ENCODE measurements around the gene PRDX5.

PRDX5 gene

DNA sequence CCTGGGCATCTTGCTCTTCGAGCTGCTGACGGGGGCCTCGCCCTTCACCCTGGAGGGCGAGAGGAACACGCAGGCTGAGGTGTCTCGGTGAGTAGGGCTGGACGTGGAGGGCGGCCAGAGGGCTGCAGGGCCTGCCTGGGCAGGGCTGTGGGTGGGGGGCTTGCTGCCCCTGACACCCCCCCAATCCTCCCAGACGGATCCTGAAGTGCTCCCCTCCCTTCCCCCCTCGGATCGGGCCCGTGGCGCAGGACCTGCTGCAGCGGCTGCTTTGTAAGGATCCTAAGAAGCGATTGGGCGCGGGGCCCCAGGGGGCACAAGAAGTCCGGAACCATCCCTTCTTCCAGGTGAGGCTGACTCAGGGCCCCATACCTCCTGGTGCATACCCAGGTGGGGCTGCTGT is 43.7 kb downstream of the PRDX5 start:
- Histone ChIP-seq H3K27me3 (ENCODE audit: insufficient read depth, poor library complexity, severe bottlenecking) (no peaks in the 10 kb centered on the region), H3K4me3 (replicated peaks; ENCODE audit: insufficient read depth, low read length) (no peak overlapping the region), H3K27ac (replicated peaks) (no peak overlapping the region)
- DNase-seq (ENCODE audit: low read depth in 1 of 2, low spot score in 1 of 2) = no peak
- TF ChIP-seq SPI1 (IDR thresholded peaks at IDR 0.05; ENCODE audit: borderline replicate concordance, low read depth) = no peak
- TF ChIP-seq, protein P1, sequence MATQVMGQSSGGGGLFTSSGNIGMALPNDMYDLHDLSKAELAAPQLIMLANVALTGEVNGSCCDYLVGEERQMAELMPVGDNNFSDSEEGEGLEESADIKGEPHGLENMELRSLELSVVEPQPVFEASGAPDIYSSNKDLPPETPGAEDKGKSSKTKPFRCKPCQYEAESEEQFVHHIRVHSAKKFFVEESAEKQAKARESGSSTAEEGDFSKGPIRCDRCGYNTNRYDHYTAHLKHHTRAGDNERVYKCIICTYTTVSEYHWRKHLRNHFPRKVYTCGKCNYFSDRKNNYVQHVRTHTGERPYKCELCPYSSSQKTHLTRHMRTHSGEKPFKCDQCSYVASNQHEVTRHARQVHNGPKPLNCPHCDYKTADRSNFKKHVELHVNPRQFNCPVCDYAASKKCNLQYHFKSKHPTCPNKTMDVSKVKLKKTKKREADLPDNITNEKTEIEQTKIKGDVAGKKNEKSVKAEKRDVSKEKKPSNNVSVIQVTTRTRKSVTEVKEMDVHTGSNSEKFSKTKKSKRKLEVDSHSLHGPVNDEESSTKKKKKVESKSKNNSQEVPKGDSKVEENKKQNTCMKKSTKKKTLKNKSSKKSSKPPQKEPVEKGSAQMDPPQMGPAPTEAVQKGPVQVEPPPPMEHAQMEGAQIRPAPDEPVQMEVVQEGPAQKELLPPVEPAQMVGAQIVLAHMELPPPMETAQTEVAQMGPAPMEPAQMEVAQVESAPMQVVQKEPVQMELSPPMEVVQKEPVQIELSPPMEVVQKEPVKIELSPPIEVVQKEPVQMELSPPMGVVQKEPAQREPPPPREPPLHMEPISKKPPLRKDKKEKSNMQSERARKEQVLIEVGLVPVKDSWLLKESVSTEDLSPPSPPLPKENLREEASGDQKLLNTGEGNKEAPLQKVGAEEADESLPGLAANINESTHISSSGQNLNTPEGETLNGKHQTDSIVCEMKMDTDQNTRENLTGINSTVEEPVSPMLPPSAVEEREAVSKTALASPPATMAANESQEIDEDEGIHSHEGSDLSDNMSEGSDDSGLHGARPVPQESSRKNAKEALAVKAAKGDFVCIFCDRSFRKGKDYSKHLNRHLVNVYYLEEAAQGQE (IDR thresholded peaks at IDR 0.05; ENCODE audit: insufficient replicate concordance, low read depth) = no peak
- TF ChIP-seq POLR2AphosphoS5 (IDR thresholded peaks at IDR 0.05; ENCODE audit: low read depth) = no peak
- TF ChIP-seq, protein P2, sequence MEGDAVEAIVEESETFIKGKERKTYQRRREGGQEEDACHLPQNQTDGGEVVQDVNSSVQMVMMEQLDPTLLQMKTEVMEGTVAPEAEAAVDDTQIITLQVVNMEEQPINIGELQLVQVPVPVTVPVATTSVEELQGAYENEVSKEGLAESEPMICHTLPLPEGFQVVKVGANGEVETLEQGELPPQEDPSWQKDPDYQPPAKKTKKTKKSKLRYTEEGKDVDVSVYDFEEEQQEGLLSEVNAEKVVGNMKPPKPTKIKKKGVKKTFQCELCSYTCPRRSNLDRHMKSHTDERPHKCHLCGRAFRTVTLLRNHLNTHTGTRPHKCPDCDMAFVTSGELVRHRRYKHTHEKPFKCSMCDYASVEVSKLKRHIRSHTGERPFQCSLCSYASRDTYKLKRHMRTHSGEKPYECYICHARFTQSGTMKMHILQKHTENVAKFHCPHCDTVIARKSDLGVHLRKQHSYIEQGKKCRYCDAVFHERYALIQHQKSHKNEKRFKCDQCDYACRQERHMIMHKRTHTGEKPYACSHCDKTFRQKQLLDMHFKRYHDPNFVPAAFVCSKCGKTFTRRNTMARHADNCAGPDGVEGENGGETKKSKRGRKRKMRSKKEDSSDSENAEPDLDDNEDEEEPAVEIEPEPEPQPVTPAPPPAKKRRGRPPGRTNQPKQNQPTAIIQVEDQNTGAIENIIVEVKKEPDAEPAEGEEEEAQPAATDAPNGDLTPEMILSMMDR (IDR thresholded peaks at IDR 0.05; ENCODE audit: insufficient read depth, low read length) = no peak
- TF ChIP-seq GABPA (IDR thresholded peaks at IDR 0.05; ENCODE audit: low read depth) = no peak

DNA sequence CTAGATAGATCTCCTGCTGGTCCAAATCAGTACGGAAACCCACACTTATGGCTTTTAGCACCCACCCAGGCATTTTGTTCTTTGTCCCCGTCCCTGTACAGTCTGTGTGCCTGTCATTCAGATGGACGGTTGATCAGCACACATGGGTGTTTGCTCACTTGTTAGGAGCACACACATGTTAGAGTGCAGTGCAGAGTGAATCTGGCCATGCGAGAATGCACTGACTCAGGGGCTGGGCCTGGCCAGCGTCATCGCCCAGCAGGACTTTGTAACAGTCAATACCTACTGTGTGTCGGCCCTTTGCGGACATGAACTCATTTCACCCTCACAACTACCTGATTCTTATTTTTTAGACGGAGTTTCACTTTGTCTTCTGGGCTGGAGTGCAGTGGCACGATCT is 44.4 kb downstream of the PRDX5 start:
- TF ChIP-seq, protein P1 (IDR thresholded peaks at IDR 0.05; ENCODE audit: insufficient replicate concordance, low read depth) = no peak
- no peak for TF ChIP-seq GABPA (IDR thresholded peaks at IDR 0.05; ENCODE audit: low read depth)
- no peak for TF ChIP-seq SPI1 (IDR thresholded peaks at IDR 0.05; ENCODE audit: borderline replicate concordance, low read depth)
- TF ChIP-seq, protein P2 (IDR thresholded peaks at IDR 0.05; ENCODE audit: insufficient read depth, low read length) = no peak
- no peak for TF ChIP-seq POLR2AphosphoS5 (IDR thresholded peaks at IDR 0.05; ENCODE audit: low read depth)
- no peak overlapping the region for H3K27ac ChIP-seq (replicated peaks)
- H3K4me3 ChIP-seq (replicated peaks; ENCODE audit: insufficient read depth, low read length) = no peak overlapping the region
- no peak for DNase-seq (ENCODE audit: low read depth in 1 of 2, low spot score in 1 of 2)
- H3K27me3 ChIP-seq (ENCODE audit: insufficient read depth, poor library complexity, severe bottlenecking) = no peaks in the 10 kb centered on the region

DNA sequence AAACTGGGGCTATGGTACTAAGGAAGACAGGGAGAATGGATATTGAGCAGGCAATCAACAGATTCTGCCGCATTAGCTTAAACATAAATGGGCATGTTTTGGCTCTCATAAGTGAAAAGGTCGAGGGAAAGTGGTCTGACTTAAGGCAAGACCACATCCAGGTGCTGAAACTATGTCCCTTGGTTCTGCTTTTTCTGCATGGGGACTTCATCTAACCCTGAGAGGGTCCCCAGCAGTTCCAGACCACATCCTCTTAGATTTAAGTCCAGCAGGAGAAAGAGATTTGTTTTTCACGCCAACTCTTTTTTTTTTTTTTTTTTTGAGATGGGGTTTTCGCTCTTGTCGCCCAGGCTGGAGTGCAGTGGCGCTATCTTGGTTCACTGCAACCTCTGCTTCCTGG is 46.5 kb downstream of the PRDX5 start:
- Histone ChIP-seq H3K27me3 (ENCODE audit: insufficient read depth, poor library complexity, severe bottlenecking) (no peaks in the 10 kb centered on the region), H3K27ac (replicated peaks) (no peak overlapping the region), H3K4me3 (replicated peaks; ENCODE audit: insufficient read depth, low read length) (no peak overlapping the region)
- no peak for DNase-seq (ENCODE audit: low read depth in 1 of 2, low spot score in 1 of 2)
- TF ChIP-seq GABPA (IDR thresholded peaks at IDR 0.05; ENCODE audit: low read depth) (no peak), POLR2AphosphoS5 (IDR thresholded peaks at IDR 0.05; ENCODE audit: low read depth) (no peak), SPI1 (IDR thresholded peaks at IDR 0.05; ENCODE audit: borderline replicate concordance, low read depth) (no peak)
- TF ChIP-seq, protein P2 (IDR thresholded peaks at IDR 0.05; ENCODE audit: insufficient read depth, low read length) = no peak
- TF ChIP-seq, protein P1 (IDR thresholded peaks at IDR 0.05; ENCODE audit: insufficient replicate concordance, low read depth) = no peak

Data from HL-60 (cell line).